Posterior vena cava (tissue), 2 donors: Measurements from ENCODE around the gene EIF3L. TPM values are rescaled to one million over a fixed set of nuclear protein-coding genes. Genes with fewer than 3 reads are reported as not detected.
A peak's percentile ranks its signal among the peaks of the same experiment; 100 is the strongest.

ENCODE experiments used
- DNase-seq: peaks from one replicate; pipeline ENCODE4 v3.0.0-alpha.2; 2020; ENCODE audit warnings: low spot score
- intact Hi-C, 2 donors: fragments of 100-400 bp; cut with DNase I; formaldehyde crosslinking; loops; one replicate each; pipeline versions ENCODE4 v1.14.1 to v1.14.2; 2022 to 2023
- total RNA-seq, 2 donors: library from RNA; stranded (reverse); fragmentation: NEBNext Ultra II Directional; extraction: Animal tissue kit (Norgen Biotek cat#: 25700); gene quantifications; one replicate each; pipeline ENCODE4 v1.2.1, GENCODE V29; 2021
- donor health status: DM: yes; HTN: yes; CAD: no.
- donor health status: DM: yes; HTN: yes; CAD: no.

Gene EIF3L
- total RNA-seq, 2 donors from 2014 or later: 260 to 267 TPM

DNA sequence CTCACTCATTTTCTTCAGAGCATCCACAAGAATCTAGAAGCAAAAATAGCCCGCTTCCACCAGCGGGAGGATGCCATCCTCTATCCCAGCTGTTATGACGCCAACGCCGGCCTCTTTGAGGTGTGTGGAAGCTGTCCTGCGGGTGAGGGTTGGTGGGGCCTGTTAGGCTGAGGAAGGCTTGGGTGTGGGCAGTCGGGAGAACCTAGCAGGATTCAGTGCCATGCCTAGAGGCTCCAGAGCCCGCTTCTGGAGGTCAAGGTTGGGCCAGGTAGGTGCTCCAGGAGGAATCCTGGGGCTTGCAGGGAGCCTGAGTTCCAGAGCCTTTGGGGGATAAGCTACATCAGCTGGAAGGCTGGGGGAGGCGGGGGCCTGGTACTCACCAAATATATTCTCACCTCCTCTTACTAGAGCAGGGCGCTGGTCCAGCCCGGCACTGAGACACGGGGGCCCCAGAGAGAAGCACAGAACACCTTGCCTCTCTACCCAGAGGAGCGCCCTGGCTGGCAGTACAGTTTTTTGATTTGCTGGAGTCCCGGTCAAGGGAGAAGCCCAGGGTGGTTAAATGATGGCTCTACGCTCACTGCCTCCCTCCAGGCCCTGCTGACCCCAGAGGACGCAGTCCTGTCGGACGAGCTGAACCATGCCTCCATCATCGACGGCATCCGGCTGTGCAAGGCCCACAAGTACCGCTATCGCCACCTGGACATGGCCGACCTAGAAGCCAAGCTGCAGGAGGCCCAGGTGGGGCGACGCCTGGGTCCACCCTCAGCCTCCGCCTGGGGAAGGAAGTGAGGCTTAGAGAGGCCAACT, 36.1 kb upstream of the EIF3L start:
- intact Hi-C loops: loop anchor here in 1 of 2 donors (10.0 kb wide), 1 partner anchor 122 kb away; no protein-coding TSS in a partner anchor
- DNase-seq: no peak

DNA sequence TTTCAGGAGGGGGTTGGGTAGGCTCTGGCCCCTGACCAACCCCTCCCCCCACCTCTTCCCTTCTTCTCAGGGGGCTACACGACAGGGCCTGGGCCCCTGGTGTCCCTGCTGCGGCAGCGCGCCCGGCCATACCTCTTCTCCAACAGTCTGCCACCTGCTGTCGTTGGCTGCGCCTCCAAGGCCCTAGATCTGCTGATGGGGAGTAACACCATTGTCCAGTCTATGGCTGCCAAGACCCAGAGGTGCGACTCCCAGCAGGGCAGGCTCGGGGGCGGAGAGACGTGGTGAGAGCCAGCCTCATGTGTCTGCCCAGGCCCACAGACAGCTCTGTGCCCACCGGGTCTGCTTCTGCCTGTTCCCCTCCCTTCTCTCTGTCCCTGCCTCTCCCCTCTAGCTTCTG, 33.6 kb upstream of the EIF3L start:
- intact Hi-C loops: loop anchor here (2.0 to 10.0 kb wide), 3 partner anchors 43 to 152 kb away; no protein-coding TSS in a partner anchor
- no peak for DNase-seq

DNA sequence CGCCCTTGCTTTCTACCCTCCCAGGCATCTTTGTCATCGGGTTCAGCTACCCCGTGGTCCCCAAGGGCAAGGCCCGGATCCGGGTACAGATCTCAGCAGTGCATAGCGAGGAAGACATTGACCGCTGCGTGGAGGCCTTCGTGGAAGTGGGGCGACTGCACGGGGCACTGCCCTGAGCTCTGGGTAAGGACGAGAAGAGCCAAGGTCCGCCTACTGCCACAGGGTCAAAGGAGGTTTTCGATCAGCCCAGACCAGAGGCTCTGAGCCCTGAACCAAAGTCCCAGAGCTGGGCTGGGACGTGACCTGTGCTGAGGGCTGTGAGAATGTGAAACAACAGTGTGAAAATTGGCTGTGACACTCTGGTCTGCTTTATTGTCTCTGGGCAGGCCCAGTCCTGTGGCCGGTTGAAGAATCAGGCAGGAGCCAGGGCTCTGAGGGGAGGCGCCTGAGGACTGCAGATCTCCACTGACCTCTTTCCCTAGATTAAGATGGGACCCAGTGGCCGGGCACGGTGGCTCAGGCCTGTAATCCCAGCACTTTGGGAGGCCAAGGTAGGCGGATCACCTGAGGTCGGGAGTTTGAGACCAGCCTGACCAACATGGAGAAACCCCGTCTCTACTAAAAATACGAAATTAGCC, 32.6 kb upstream of the EIF3L start:
- DNase-seq: no peak
- intact Hi-C loops: loop anchor here (5.0 to 10.0 kb wide), 2 partner anchors 118 to 151 kb away; no protein-coding TSS in a partner anchor

DNA sequence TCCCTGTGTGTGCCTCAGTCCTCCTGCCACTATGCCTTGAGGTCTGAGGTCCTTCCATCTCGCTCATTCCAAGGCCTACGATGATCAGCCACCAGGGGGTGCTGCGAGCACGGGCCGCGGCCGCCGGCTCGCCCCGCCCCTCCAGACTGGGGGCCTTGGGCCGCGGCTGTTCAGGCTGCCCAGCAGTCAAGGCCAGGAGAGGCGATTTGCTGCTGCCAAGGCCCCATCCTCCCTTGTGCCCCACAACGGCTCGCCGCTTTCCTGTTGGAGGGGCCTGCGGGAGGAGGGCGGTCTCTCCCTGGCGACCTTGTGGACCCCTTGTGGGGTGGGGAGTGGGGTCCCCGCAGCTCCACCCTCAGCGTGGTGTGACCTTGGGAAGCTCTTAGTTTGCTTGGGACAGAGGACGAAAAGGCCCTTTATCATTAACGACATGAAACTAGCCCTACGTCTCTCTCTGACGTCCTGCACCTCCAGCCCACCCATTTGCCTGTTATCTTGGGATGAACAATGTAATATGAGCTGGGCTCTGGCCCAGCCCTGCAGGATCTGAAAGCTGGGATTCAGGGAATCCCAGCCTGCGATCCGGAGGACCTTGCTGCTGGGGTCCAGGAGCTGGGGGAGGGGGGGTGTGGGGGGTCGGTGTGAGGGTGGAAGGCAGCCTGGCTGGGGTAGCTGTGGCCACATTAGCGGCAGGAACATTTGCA, 31.4 kb upstream of the EIF3L start:
- peak; percentile 94 for DNase-seq
- intact Hi-C loops: loop anchor here (2.0 to 10.0 kb wide), 3 partner anchors 47 to 149 kb away; no protein-coding TSS in a partner anchor

- peak; percentile 91 for DNase-seq
Observed at GRCh38 chr22:37818409-37819104, 30.7 kb upstream of the EIF3L start.

DNA sequence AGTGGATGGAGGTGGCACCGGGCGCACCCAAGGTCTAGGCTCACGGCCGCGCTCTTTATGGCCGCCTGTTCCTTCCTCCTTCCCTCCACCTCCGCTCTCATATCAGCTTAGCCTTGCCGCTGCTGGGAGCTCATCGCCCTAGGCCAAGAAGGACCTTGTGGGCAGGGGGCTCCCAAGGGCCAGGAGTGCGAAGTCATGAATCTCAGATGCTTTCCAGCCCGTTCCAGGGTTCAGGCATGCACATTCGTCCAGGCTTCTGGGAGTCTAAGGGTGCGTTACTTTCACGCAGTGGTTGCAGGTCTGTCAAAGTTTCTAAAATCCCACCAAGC, 30.1 kb upstream of the EIF3L start:
- no peak for DNase-seq
- intact Hi-C loops: loop anchor here (2.0 to 10.0 kb wide), 3 partner anchors 46 to 148 kb away; no protein-coding TSS in a partner anchor

More at GRCh38 chr22:37818409-37819104, 30.7 kb upstream of the EIF3L start:
- intact Hi-C loops: loop anchor here (2.0 to 10.0 kb wide), 3 partner anchors 46 to 149 kb away; no protein-coding TSS in a partner anchor

DNA sequence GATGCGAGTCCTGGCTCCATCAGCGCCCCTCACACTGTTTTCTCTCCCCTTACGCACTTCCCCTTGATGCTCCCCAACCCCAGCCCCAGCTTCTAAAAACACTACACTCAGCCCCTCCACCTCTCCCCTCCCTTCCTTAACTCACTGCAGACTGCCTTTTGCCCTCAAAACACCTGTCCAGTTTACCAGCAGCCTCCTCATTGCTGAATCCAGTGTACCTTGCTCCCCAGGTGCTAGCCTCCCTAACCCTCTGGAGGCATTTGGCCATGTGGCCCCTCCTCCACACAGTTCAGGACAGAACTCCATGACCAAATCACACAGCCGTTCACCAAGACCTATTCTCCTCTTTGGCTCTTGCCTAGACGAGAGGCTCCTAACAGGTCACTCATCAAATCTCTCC, 28.9 kb upstream of the EIF3L start:
- DNase-seq: no peak
- intact Hi-C loops: no loop called here

GRCh38 chr22:37822079-37822833, 27.0 kb upstream of the EIF3L start:
- no peak for DNase-seq
- intact Hi-C loops: no loop called here

GRCh38 chr22:37823134-37823985, 25.9 kb upstream of the EIF3L start, which contains the start of gene GALR3:
GALR3 (plus strand) TSS chr22:37823382; CDS start chr22:37823407, 25 bp downstream.
- no peak for DNase-seq
- intact Hi-C loops: no loop called here

- intact Hi-C loops: no loop called here
- DNase-seq: no peak
Observed at GRCh38 chr22:37824674-37825641, 24.3 kb upstream of the EIF3L start.

GRCh38 chr22:37827056-37827455, 22.2 kb upstream of the EIF3L start:
- intact Hi-C loops: no loop called here
- no peak for DNase-seq

- DNase-seq: no peak
- intact Hi-C loops: no loop called here
Observed at GRCh38 chr22:37830093-37830842, 19.0 kb upstream of the EIF3L start.

GRCh38 chr22:37831472-37831871, 17.7 kb upstream of the EIF3L start:
- intact Hi-C loops: no loop called here
- no peak for DNase-seq

DNA sequence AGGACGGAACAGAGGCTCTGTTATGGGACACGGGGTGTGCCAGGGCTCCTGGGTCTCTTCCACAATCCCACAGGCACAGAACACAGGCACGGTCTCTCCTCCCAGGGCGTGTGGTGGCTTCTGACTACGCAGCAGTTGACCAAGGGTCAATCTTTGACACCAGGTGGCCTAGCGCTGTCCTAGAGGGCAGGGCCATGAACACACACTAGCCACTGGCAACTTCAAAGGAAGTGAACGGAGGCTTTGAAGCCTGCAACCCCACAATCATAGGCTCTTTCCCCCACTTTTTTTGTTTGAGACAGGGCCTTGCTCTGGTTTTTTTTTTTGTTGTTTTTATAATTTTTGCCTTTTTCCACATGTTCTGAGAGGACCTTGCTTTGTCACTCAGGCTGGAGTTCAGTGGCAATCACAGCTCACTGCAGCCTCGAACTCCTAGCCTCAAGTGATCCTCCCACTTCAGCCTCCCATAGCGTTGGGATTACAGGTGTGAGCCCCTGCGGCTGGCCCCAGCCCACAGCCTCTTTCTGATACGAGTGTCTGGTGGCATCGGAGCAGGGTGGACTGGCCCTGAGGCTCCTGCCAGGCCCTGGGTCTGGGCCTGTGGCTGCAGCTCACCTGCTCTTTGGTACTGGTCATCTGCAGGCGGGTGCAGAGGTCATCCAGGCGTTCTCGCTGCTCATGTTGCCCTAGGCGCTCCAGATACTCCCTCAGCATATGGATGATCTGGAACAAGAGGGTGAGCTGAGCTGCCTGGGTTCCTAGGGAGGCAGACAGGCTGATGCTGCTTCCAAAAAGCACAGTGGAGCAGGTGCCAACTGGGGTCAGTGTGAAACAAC, 17.0 kb upstream of the EIF3L start:
- intact Hi-C loops: no loop called here
- DNase-seq: no peak
